A549 (cell line): ENCODE measurements around the gene ORM2. TPM values are rescaled to one million over a fixed set of nuclear protein-coding genes. Genes with fewer than 3 reads are reported as not detected.

Source experiments
- ATAC-seq, 2 experiments: fragments of 200-7000 bp in 1 of 2; fragments of >200 bp in 1 of 2; cut with Nextera tagmentation in 1 of 2; cut with Tn5 transposase in 1 of 2; 3 replicates each; pipeline versions ENCODE4 v1.8.0 to v1.9.1; 2018 to 2020; ENCODE audit warnings: mild to moderate bottlenecking in 1 of 2, moderate library complexity in 1 of 2
- CTCF ChIA-PET: fragments of 300-600 bp; sonication (Branson Sonifier 250); formaldehyde crosslinking; extraction: SDS; loops from one replicate; lab custom pipeline; 2021; ENCODE audit warnings: antibody characterized with exemption, inconsistent platforms; lab: Yijun Ruan, JAX
- POLR2A ChIA-PET: fragments of 350-600 bp; formaldehyde crosslinking; extraction: SDS; loops from one replicate; lab custom pipeline; 2021; ENCODE audit warnings: antibody characterized with exemption, inconsistent platforms; lab: Yijun Ruan, JAX
- DNase-seq, 2 experiments: peaks; one replicate each; pipeline versions ENCODE4 v3.0.0 to v3.0.0-alpha.2; 2011 to 2016; ENCODE audit warnings: low read depth in 1 of 2, low spot score in 1 of 2
- FAIRE-seq: peaks from 2 replicates; lab custom pipeline; 2011; peaks lifted over from hg19 to GRCh38; lab: Jason Lieb, UNC
- H3K27ac ChIP-seq, 2 experiments: fragments of >200 bp; sonication (Bioruptor Twin); formaldehyde crosslinking; 3 replicates each; pipeline ENCODE4 v1.5.1; 2016 to 2017
- H3K4me1 ChIP-seq: fragments of >200 bp; sonication (Bioruptor Twin); formaldehyde crosslinking; 3 replicates; pipeline ENCODE4 v1.6.1; 2016
- H3K4me2 ChIP-seq: fragments of >200 bp; sonication (Bioruptor Twin); formaldehyde crosslinking; 3 replicates; pipeline ENCODE4 v1.6.1; 2016
- H3K4me3 ChIP-seq: fragments of >200 bp; sonication (Bioruptor Twin); formaldehyde crosslinking; 3 replicates; pipeline ENCODE4 v1.5.1; 2016
- H3K9me3 ChIP-seq: fragments of >200 bp; sonication (Bioruptor Twin); formaldehyde crosslinking; 3 replicates; pipeline ENCODE4 v1.6.1; 2016
- CEBPB ChIP-seq, 2 experiments: fragments of >200 bp in 1 of 2; sonication (Bioruptor Twin) in 1 of 2; formaldehyde crosslinking in 1 of 2; IDR thresholded peaks; 2 replicates each; pipeline ENCODE4 v1.6.1; 2012 to 2016
- CHD4 ChIP-seq: fragments of 200-600 bp; sonication (generic); IDR thresholded peaks from 2 replicates; pipeline ENCODE4 v1.6.1; 2016; ENCODE audit warnings: antibody characterized with exemption, mild to moderate bottlenecking, borderline replicate concordance
- EHF ChIP-seq: fragments of 250-450 bp; sonication (Bioruptor Pico); IDR thresholded peaks from 2 replicates; pipeline ENCODE4 v1.5.0; 2020; ENCODE audit warnings: mild to moderate bottlenecking
- EP300 ChIP-seq, 2 experiments: fragments of >200 bp; sonication (Bioruptor Twin); formaldehyde crosslinking; IDR thresholded peaks; 2 replicates in 1 of 2; 3 replicates in 1 of 2; pipeline ENCODE4 v1.6.1; 2016 to 2017
- FOSB ChIP-seq: fragments of 250-450 bp; sonication (Bioruptor Pico); IDR thresholded peaks from 2 replicates; pipeline ENCODE4 v1.5.0; 2020; ENCODE audit warnings: mild to moderate bottlenecking, moderate library complexity
- GATA3 ChIP-seq: IDR thresholded peaks from 2 replicates; pipeline ENCODE4 v1.6.1; 2012; ENCODE audit warnings: borderline replicate concordance
- HOXA7 ChIP-seq: fragments of 250-450 bp; sonication (Bioruptor Pico); IDR thresholded peaks from 2 replicates; pipeline ENCODE4 v1.5.0; 2020; ENCODE audit warnings: mild to moderate bottlenecking, moderate library complexity
- JUN ChIP-seq, 2 experiments: fragments of >200 bp; sonication (Bioruptor Twin); formaldehyde crosslinking; IDR thresholded peaks; 2 replicates in 1 of 2; 3 replicates in 1 of 2; pipeline ENCODE4 v1.6.1; 2016 to 2017
- JUNB ChIP-seq: fragments of >200 bp; sonication (Bioruptor Twin); formaldehyde crosslinking; IDR thresholded peaks from 2 replicates; pipeline ENCODE4 v1.6.1; 2016
- KDM1A ChIP-seq: fragments of 200-600 bp; sonication (generic); IDR thresholded peaks from 2 replicates; pipeline ENCODE4 v1.6.1; 2016; ENCODE audit warnings: low read depth, mild to moderate bottlenecking
- MAFK ChIP-seq: fragments of 450-650 bp; IDR thresholded peaks from 2 replicates; pipeline ENCODE4 v1.6.1; 2014; ENCODE audit not compliant: partially characterized antibody
- NFE2L2 ChIP-seq: fragments of 150-350 bp; conservative IDR thresholded peaks from 2 replicates; pipeline ENCODE4 v1.6.1; 2014; ENCODE audit warnings: low read length
- POLR2AphosphoS2 ChIP-seq: conservative IDR thresholded peaks from 2 replicates; pipeline ENCODE4 v1.6.1; 2012; ENCODE audit warnings: low read length, improper control_type of control experiment, inconsistent platforms
- RAD21 ChIP-seq, 2 experiments: fragments of >200 bp in 1 of 2; sonication (Bioruptor Twin) in 1 of 2; formaldehyde crosslinking in 1 of 2; IDR thresholded peaks in 1 of 2; conservative IDR thresholded peaks in 1 of 2; 2 replicates in 1 of 2; 3 replicates in 1 of 2; pipeline ENCODE4 v1.6.1; 2012 to 2018; ENCODE audit warnings: inconsistent platforms in 1 of 2
- TFCP2L1 ChIP-seq: fragments of 250-450 bp; sonication (Bioruptor Pico); IDR thresholded peaks from 2 replicates; pipeline ENCODE4 v1.5.0; 2021; ENCODE audit warnings: mild to moderate bottlenecking
- ZNF302 ChIP-seq: fragments of 250-450 bp; sonication (Bioruptor Pico); IDR thresholded peaks from 2 replicates; pipeline ENCODE4 v1.9.0; 2021; ENCODE audit warnings: inconsistent platforms, mild to moderate bottlenecking, moderate library complexity
- ZSCAN20 ChIP-seq: fragments of 250-450 bp; sonication (Bioruptor Pico); IDR thresholded peaks from 2 replicates; pipeline ENCODE4 v1.8.0; 2022; ENCODE audit warnings: mild to moderate bottlenecking, moderate library complexity
- WGBS: methylation state at CpG from one replicate; pipeline ENCODE4 v1.1.6; 2017; ENCODE audit errors: missing lambda C conversion rate; 5-methylcytosine and 5-hydroxymethylcytosine counted together
- polyA plus RNA-seq, 4 experiments: library from polyadenylated mRNA; depleted of rRNA in 3 of 4; stranded (reverse); fragments of >200 nt; fragmentation: RNase III in 1 of 4; extraction: RNeasy Plus Mini Kit Qiagen cat#74134 plus additional on column Dnase treatment in 1 of 4; gene quantifications; 2 replicates in 3 of 4; 3 replicates in 1 of 4; pipeline ENCODE4 v1.2.3, GENCODE V29; 2011 to 2017
- TF ChIP-seq, protein P1 (sequence below): fragments of 250-450 bp; sonication (Bioruptor Pico); IDR thresholded peaks from 2 replicates; pipeline ENCODE4 v1.5.0; 2021; ENCODE audit warnings: mild to moderate bottlenecking, moderate library complexity, borderline replicate concordance
- TF ChIP-seq, protein P2 (sequence below): IDR thresholded peaks from 2 replicates; pipeline ENCODE4 v1.6.1; 2012; ENCODE audit warnings: low read depth, borderline replicate concordance
- TF ChIP-seq, protein P3 (sequence below): fragments of >200 bp; sonication (Bioruptor Twin); formaldehyde crosslinking; IDR thresholded peaks from 2 replicates; pipeline ENCODE4 v1.6.1; 2016
- TF ChIP-seq, protein P4 (sequence below): fragments of 200-600 bp; sonication (generic); IDR thresholded peaks from 2 replicates; pipeline ENCODE4 v1.6.1; 2016; ENCODE audit warnings: antibody characterized with exemption, mild to moderate bottlenecking, moderate library complexity

ORM2 gene
- polyA plus RNA-seq, 2 of the 4 experiments (the other 2 are of a cell fraction) = 0.10 TPM; not detected in 1

DNA sequence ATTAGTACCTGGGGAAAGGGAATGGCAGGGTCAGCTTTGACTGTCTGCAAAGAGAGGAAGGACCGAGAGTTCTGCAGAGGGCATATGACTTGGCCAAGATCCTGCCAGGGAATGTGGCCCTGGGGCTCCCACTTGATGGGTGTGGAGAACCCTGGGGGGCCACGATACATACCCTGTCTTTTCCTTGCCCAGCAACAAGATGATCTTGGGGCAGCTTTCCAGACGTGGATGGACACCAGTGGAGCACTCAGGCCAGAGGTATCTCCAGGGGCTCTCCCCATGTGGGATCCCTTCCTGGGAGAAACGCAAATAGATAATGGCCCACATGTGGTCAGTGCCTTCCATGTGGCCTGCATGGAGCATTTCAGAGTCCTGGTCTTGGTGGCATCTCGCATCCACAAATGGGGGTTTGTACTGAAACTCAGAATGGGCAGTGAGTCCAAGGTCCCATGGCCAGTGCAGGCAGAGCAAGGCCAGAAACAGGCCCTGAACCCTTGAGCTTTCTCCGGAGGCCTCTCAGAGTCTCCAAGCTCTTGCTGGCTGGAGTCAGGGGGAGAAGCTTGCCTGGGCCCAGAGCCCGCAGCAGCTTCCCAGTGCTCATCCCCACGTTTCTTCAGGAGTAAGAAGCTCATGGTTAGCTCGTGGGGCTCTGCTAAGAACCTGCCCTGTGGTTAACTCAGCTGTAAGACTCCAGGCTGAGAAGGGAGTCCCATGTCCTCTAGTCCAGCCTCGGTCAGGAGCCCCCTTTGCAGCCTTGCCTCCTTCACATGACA, 25.1 kb upstream of the ORM2 start:
- no peak for TF ChIP-seq KDM1A
- TF ChIP-seq RAD21 (conservative IDR thresholded peaks at IDR 0.05 in 1 of 2, IDR thresholded peaks at IDR 0.05 in 1 of 2) = no peak
- TF ChIP-seq TFCP2L1 = no peak
- no peak for TF ChIP-seq EP300 (IDR thresholded peaks at IDR 0.05)
- TF ChIP-seq JUN (IDR thresholded peaks at IDR 0.05) = no peak
- no peak for TF ChIP-seq MAFK
- TF ChIP-seq, protein P1, sequence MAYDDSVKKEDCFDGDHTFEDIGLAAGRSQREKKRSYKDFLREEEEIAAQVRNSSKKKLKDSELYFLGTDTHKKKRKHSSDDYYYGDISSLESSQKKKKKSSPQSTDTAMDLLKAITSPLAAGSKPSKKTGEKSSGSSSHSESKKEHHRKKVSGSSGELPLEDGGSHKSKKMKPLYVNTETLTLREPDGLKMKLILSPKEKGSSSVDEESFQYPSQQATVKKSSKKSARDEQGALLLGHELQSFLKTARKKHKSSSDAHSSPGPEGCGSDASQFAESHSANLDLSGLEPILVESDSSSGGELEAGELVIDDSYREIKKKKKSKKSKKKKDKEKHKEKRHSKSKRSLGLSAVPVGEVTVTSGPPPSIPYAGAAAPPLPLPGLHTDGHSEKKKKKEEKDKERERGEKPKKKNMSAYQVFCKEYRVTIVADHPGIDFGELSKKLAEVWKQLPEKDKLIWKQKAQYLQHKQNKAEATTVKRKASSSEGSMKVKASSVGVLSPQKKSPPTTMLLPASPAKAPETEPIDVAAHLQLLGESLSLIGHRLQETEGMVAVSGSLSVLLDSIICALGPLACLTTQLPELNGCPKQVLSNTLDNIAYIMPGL (CRISPR knock-in tag) = no peak
- no peak for TF ChIP-seq JUNB
- no peak for TF ChIP-seq CHD4
- no peak for ATAC-seq
- Histone ChIP-seq H3K4me3 (no peak overlapping the region), H3K27ac (no peak overlapping the region), H3K4me2 (no peak overlapping the region), H3K4me1 (no peaks in the 10 kb centered on the region), H3K9me3 (no peaks in the 10 kb centered on the region)
- FAIRE-seq = no peak
- ChIA-PET CTCF (interaction anchor here (0.7 to 1.5 kb wide), 10 partner anchors 9 to 567 kb away, joined by 3 to 5 read pairs (median 3); no protein-coding TSS in a partner anchor), POLR2A (no interaction called here)
- WGBS = 90% methylated on average over 10 of the region's 10 CpGs
- no peak for DNase-seq

DNA sequence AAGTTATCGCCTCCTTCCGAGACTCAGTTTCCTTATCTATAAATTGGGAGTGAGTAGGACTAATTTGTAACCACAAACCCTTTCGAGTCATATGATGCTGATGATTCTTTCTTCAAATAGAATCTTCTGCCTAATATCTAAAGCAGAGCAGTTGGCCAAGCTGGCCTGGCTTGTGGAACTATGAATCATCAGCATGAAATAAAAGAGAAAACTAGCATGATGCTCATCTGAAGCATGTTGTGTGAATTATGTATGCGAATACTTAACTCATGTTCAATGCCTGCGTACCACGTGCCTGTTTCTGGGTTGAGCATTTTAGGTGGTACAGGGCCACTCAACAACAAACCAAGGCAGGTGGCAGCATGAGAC, 21.8 kb upstream of the ORM2 start:
- H3K4me2 ChIP-seq = no peak overlapping the region
- ATAC-seq = no peak
- no peak for TF ChIP-seq KDM1A
- TF ChIP-seq HOXA7 (CRISPR knock-in tag) = no peak
- no peak for TF ChIP-seq GATA3
- TF ChIP-seq, protein P2, sequence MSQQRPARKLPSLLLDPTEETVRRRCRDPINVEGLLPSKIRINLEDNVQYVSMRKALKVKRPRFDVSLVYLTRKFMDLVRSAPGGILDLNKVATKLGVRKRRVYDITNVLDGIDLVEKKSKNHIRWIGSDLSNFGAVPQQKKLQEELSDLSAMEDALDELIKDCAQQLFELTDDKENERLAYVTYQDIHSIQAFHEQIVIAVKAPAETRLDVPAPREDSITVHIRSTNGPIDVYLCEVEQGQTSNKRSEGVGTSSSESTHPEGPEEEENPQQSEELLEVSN = no peak
- TF ChIP-seq, protein P3, sequence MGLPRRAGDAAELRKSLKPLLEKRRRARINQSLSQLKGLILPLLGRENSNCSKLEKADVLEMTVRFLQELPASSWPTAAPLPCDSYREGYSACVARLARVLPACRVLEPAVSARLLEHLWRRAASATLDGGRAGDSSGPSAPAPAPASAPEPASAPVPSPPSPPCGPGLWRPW = no peak
- TF ChIP-seq MAFK = no peak
- TF ChIP-seq, all 56 proteins: peak for 0
- POLR2A ChIA-PET = no interaction called here
- Histone ChIP-seq H3K4me1 (no peaks in the 10 kb centered on the region), H3K27ac (no peak overlapping the region), H3K9me3 (no peaks in the 10 kb centered on the region), H3K4me3 (no peak overlapping the region)
- FAIRE-seq = no peak
- no peak for DNase-seq
- 90% methylated on average over 6 of the region's 6 CpGs for WGBS
- CTCF ChIA-PET = interaction anchor here (0.6 to 0.9 kb wide), 3 partner anchors 212 to 262 kb away, joined by 3 read pairs; no protein-coding TSS in a partner anchor

DNA sequence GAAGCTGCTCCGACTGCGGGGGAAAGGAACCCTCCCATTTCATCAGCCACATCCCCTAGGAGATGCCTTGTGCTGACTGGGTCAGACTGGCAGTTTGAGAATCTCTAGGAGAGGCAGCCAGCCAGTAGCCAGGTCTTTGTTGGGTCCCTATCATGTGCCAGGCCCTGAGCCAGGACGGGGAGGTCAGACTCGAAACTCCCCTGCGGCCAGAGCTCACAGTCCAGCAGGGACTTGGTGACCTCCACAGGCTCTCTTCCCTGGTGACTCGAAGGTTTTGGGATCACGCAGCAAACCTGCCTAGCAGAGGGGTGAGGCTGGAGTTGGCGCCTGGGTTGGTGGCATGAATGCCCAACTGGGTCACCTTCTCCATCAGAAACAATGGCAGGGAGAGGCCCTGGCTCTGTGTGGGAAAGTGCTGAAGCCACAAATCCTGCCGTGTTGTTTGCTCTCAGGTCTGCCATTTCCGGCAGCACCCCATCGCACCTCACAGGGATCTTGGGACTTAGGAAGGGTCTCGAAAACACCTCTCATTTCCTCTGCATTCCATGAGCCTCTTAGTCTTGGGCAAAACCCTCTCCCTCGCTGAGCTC, 21.2 kb upstream of the ORM2 start:
- Histone ChIP-seq H3K4me2 (no peak overlapping the region), H3K4me3 (no peak overlapping the region), H3K9me3 (no peaks in the 10 kb centered on the region), H3K27ac (no peak overlapping the region), H3K4me1 (no peaks in the 10 kb centered on the region)
- 94% methylated on average over 10 of the region's 13 CpGs for WGBS
- POLR2A ChIA-PET = no interaction called here
- no peak for DNase-seq
- CTCF ChIA-PET = interaction anchor here (0.6 to 0.9 kb wide), 3 partner anchors 212 to 262 kb away, joined by 3 read pairs; no protein-coding TSS in a partner anchor
- no peak for FAIRE-seq
- ATAC-seq = no peak
- TF ChIP-seq FOSB (no peak), HOXA7 (CRISPR knock-in tag) (no peak), NFE2L2 (no peak), POLR2AphosphoS2 (no peak), ZNF302 (CRISPR knock-in tag) (no peak), CEBPB (IDR thresholded peaks at IDR 0.05) (no peak), ZSCAN20 (CRISPR knock-in tag) (no peak), EHF (CRISPR knock-in tag) (no peak)
- TF ChIP-seq, protein P4, sequence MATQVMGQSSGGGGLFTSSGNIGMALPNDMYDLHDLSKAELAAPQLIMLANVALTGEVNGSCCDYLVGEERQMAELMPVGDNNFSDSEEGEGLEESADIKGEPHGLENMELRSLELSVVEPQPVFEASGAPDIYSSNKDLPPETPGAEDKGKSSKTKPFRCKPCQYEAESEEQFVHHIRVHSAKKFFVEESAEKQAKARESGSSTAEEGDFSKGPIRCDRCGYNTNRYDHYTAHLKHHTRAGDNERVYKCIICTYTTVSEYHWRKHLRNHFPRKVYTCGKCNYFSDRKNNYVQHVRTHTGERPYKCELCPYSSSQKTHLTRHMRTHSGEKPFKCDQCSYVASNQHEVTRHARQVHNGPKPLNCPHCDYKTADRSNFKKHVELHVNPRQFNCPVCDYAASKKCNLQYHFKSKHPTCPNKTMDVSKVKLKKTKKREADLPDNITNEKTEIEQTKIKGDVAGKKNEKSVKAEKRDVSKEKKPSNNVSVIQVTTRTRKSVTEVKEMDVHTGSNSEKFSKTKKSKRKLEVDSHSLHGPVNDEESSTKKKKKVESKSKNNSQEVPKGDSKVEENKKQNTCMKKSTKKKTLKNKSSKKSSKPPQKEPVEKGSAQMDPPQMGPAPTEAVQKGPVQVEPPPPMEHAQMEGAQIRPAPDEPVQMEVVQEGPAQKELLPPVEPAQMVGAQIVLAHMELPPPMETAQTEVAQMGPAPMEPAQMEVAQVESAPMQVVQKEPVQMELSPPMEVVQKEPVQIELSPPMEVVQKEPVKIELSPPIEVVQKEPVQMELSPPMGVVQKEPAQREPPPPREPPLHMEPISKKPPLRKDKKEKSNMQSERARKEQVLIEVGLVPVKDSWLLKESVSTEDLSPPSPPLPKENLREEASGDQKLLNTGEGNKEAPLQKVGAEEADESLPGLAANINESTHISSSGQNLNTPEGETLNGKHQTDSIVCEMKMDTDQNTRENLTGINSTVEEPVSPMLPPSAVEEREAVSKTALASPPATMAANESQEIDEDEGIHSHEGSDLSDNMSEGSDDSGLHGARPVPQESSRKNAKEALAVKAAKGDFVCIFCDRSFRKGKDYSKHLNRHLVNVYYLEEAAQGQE = no peak
